GM12891 (cell line): ENCODE measurements around the gene KATNBL1.

Experiments used
- POLR2A ChIP-seq: IDR thresholded peaks from 2 replicates; pipeline ENCODE4 v1.6.1; 2011; ENCODE audit warnings: low read depth, low read length, control low read depth
- POLR2AphosphoS5 ChIP-seq: IDR thresholded peaks from 2 replicates; pipeline ENCODE4 v1.6.1; 2011; ENCODE audit warnings: low read depth, low read length, control low read depth
- TAF1 ChIP-seq: IDR thresholded peaks from 2 replicates; pipeline ENCODE4 v1.6.1; 2011; ENCODE audit warnings: low read depth, low read length, control low read depth

GRCh38 chr15:34239151-34239808, 29.4 kb upstream of the KATNBL1 start:
- no peak for TF ChIP-seq POLR2A
- TF ChIP-seq TAF1: no peak
- no peak for TF ChIP-seq POLR2AphosphoS5
